Stimulated activated naive CD8-positive, alpha-beta T cell treated with anti-CD3 and anti-CD28 coated beads, Interleukin-15, Interleukin-2, amounts not matched to agents 100 U/mL and 50 U/mL, for 24 hours (primary cell): ENCODE results near the gene CPHXL2.

ENCODE experiments used
- ATAC-seq: fragments of 150-1000 bp; cut with Tn5 transposase; one replicate; pipeline ENCODE4 v1.10.0; 2021
- DNase-seq: peaks from one replicate; pipeline ENCODE4 v3.0.0; 2021

Gene CPHXL2

GRCh38 chr16:75644240-75645012 is 32.4 kb downstream of the CPHXL2 start:
- DNase-seq (no peak), ATAC-seq (no peak)

DNA sequence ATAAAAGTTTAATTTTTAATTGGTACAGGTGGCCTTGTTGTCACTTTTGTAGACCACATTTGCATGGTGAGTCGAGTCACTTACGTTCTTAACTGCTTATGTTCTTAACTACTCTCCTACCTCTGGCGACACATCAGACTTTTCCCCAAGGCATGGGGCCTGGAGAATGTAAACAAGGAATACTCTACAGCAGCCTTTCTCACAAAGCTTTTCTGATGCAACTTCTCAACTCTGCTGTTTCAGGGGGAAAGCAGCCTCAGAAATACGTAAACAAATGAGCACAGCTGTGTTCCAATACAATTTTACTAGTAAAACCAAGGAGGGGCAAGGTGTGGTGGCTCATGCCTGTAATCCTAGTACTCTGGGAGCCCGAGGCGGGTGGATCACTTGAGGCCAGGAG is 36.2 kb downstream of the CPHXL2 start:
- ATAC-seq (no peak), DNase-seq (no peak)

GRCh38 chr16:75635036-75635435 is 41.8 kb downstream of the CPHXL2 start:
- ATAC-seq, result no peak
- no peak for DNase-seq

DNA sequence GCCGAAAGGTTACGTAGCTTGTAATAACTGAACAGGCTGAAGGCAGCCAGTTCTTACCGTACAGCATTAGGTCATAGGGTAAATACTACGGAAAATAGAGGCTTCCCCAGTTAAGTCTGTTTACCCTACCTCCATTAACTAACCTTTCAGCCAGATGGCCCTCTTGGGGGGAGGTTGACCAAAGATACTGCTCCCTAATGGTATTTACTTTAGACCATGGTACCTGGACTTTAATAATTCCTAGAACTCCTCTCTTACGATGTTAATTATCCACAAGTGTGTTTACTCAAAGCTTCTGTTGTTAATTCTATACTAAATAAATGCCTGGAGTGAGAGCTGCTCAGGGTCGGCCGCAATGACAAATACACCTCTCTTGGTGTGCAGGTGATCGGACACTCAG is 44.0 kb downstream of the CPHXL2 start:
- DNase-seq, result no peak
- no peak for ATAC-seq

DNA sequence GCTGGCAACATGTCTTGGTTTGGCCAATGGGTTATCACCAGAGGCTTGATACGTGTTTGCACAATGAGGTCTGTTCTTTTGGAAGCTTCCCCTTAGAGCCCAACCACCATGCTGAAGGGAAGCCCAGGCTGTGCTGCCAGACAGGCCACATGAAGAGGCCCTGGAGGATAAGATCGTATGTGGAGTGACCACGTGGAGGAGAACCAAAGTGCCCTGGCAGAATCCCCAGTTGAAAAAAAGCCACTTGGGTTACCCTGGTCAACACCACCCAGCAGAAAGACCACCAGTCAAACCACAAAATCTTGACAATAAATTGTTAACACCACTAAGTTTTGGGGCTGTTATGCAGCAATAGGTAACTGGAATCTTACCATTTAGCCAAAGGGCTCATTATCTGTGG is 46.8 kb downstream of the CPHXL2 start:
- DNase-seq (no peak), ATAC-seq (no peak)

GRCh38 chr16:75629132-75629531 is 47.7 kb downstream of the CPHXL2 start:
- DNase-seq (no peak), ATAC-seq (no peak)

GRCh38 chr16:75628351-75628750 is 48.5 kb downstream of the CPHXL2 start:
- no peak for DNase-seq
- ATAC-seq, result no peak

GRCh38 chr16:75627851-75628250 is 49.0 kb downstream of the CPHXL2 start:
- no peak for DNase-seq
- no peak for ATAC-seq

DNA sequence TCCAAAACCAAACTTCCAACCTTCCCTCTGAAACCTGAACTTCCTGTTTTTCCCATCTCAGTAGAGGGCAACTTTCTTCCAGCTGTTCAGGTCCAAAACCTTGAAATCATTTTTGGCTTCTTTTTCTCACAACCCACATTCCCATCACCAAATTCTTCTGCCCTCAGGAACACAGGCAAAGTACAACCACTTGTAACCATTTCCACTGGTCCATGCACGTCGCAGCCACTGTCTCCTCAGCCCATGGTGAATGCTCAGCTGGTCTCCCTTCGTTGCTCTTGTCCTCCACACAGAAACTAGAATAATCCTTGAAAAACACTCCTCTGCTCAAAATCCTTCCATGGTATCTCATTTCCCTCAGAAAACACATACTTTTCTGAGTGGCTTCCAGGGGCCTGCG is 50.0 kb downstream of the CPHXL2 start:
- ATAC-seq (no peak), DNase-seq (no peak)

DNA sequence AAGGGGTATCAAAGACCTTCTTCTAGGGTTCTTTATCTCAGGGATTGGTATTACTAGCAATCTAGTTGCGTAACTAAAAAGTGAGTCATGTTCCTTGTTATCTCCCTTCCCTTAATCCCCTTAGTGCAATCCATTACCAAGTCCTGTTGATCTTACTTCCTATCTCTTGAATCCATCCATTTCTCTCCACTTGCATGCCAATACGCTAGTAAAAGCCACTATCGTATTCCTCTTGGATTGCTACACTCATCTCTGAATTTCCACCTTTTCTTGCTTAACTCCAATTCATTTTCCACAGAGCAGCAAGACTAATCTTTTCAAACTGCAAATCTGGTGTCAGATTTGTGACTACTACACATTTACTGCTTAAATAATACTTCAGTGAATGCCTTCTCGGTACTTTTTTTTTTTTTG is 51.9 kb downstream of the CPHXL2 start:
- ATAC-seq (no peak), DNase-seq (no peak)

- DNase-seq (peak; percentile 97), ATAC-seq (peak; percentile 97)
Measured at GRCh38 chr16:75622761-75623605, 53.8 kb downstream of the CPHXL2 start, which contains the start of gene ADAT1. Gene ADAT1 (minus strand): TSS chr16:75623281. CDS start chr16:75620799, 2,482 bp downstream.

GRCh38 chr16:75621170-75621477 is 55.7 kb downstream of the CPHXL2 start:
- ATAC-seq, result no peak
- no peak for DNase-seq

DNA sequence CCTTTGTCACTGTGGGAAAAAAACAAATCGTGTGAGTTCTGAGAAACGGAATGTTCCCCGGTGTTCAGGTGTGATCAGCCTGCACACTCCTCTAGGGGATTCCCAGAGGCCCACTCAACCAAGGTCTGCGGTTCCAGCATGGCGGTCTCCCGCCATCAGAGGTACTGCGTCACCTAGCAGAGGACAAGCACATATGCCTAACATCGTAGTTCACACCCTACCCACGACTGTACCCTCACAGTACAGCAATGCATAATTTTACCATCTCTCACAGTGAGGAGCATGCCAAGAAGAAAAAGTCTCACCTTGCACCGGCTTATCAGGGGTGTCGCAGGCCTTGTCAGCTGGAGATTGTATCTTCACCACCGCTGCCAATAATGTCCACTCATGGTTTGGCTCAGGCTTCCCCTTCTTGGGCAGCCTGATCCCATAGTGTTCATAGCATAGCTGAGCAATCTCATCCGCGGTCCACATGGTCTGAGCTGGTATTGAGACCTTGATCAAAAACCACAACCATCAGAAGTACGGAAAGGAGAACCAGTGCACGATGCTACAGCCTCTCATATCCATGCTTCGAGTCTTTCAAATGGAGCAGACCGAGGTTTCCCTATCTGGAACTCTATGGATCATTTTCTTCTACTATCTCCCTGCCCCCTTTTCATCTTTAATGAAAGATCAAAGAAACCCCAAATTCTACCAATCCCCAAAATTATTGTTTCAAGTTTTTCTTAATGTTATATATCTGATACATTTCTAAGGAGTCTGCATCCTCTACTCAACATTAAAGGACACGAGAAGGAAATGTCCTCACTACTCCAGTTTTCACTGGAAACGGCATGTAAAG is 56.3 kb downstream of the CPHXL2 start:
- DNase-seq, result peak; percentile 25

DNA sequence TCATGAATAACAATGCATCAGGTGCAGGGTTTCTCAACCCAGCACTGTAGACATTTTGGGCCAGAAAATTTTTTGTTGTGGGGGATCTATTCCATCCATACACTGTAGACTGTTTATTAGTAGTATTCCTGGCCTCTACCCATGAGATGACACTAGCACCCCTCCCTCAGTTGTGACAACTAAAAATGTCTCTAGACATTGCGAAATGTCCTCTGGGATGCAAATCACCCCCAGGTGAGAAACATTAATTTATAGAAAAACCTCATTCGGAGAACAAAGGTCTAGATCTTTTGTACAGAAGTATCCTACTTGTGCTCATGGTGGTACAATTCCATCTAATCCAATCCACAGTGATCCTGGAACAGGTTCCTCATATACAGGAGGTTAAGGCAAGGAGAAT is 58.0 kb downstream of the CPHXL2 start:
- ATAC-seq, result no peak
- no peak for DNase-seq

More for the DNA sequence above, 56.3 kb downstream of the CPHXL2 start:
- peak; percentile 13 for ATAC-seq

DNA sequence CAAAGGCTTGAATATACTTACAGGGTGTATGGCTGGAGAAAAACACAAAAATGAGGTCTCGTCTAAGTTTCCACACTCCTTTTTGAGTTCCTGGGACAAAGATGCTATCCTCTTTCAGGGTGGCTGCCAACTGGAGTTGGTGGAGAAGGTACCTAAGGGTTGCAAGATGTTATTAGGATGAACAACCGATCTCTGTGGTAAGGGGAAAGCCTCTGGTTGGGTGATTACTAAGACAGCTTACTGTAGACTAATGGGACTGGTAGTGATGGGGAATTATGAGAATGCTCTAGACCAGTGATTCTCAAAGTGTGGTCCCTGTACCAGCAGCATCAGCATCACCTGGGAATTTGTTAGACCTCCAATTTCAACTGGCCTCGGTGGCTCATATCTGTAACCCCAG is 59.7 kb downstream of the CPHXL2 start:
- DNase-seq (no peak), ATAC-seq (no peak)

- DNase-seq (no peak), ATAC-seq (peak; percentile 72)
Measured at GRCh38 chr16:75616521-75617010, 60.2 kb downstream of the CPHXL2 start.

GRCh38 chr16:75615619-75616018 is 61.2 kb downstream of the CPHXL2 start:
- ATAC-seq (no peak), DNase-seq (no peak)

GRCh38 chr16:75614066-75614897 is 62.5 kb downstream of the CPHXL2 start:
- DNase-seq, result no peak
- ATAC-seq, result no peak
